Naive thymus-derived CD4-positive, alpha-beta T cell (primary cell): ENCODE data around the gene SLC35G6. TPM values are rescaled to one million over a fixed set of nuclear protein-coding genes. Genes with fewer than 3 reads are reported as not detected.

Experiments used
- ATAC-seq: fragments of 150-1000 bp; cut with Tn5 transposase; 2 replicates; pipeline ENCODE4 v1.10.0; 2021; ENCODE audit warnings: mild to moderate bottlenecking, moderate library complexity
- CTCF ChIA-PET: fragments of 350-600 bp; sonication (Branson Sonifier 250); formaldehyde crosslinking; loops from one replicate; lab custom pipeline; 2021; ENCODE audit warnings: antibody characterized with exemption; lab: Charles Lee
- POLR2A ChIA-PET: fragments of 350-600 bp; sonication (Branson Sonifier 250); formaldehyde crosslinking; loops from one replicate; lab custom pipeline; 2021; ENCODE audit warnings: antibody characterized with exemption, inconsistent platforms; lab: Charles Lee
- DNase-seq, 9 donors: peaks; one replicate each; pipeline versions ENCODE4 v3.0.0 to v3.0.0-alpha.2; 2020 to 2022; ENCODE audit warnings: mixed read lengths in 1 of 9
- H3K27ac ChIP-seq: one replicate; pipeline ENCODE4 v1.7.0; 2013; ENCODE audit warnings: mild to moderate bottlenecking, low read depth, low read length, moderate library complexity
- H3K27me3 ChIP-seq, 2 donors: one replicate each; pipeline ENCODE4 v1.7.0; 2013; ENCODE audit warnings: low read length in 2 of 2, mild to moderate bottlenecking in 2 of 2, moderate library complexity in 2 of 2; ENCODE audit not compliant: control insufficient read depth in 2 of 2, insufficient read depth in 2 of 2
- H3K36me3 ChIP-seq, 3 experiments: 1 replicate in 2 of 3; 2 replicates in 1 of 3; pipeline ENCODE4 v1.7.0; 2013; ENCODE audit warnings: low read length in 3 of 3, mild to moderate bottlenecking in 3 of 3, moderate library complexity in 1 of 3; ENCODE audit not compliant: insufficient read depth in 3 of 3, control insufficient read depth in 2 of 3
- H3K4me1 ChIP-seq, 2 donors: one replicate each; pipeline ENCODE4 v1.7.0; 2013; ENCODE audit warnings: low read length in 2 of 2, mild to moderate bottlenecking in 2 of 2, moderate library complexity in 1 of 2; ENCODE audit not compliant: control insufficient read depth in 2 of 2, insufficient read depth in 2 of 2
- H3K4me3 ChIP-seq: 2 replicates; pipeline ENCODE4 v1.7.0; 2013; ENCODE audit warnings: mild to moderate bottlenecking, low read length
- H3K9me3 ChIP-seq, 3 experiments: 1 replicate in 2 of 3; 2 replicates in 1 of 3; pipeline ENCODE4 v1.7.0; 2013; ENCODE audit warnings: low read length in 3 of 3; ENCODE audit not compliant: control insufficient read depth in 2 of 3
- H3K27ac Mint-ChIP-seq, 9 donors: one replicate each; pipeline ENCODE4 v1.8.0; 2020 to 2022; ENCODE audit warnings: mixed read lengths in 9 of 9, mild to moderate bottlenecking in 8 of 9, moderate library complexity in 5 of 9, inconsistent platforms in 2 of 9
- H3K27me3 Mint-ChIP-seq, 5 donors: one replicate each; pipeline ENCODE4 v1.8.0; 2021 to 2022; ENCODE audit warnings: mixed read lengths in 5 of 5, mild to moderate bottlenecking in 1 of 5
- H3K36me3 Mint-ChIP-seq, 5 donors: one replicate each; pipeline ENCODE4 v1.8.0; 2020 to 2022; ENCODE audit warnings: mixed read lengths in 5 of 5, mild to moderate bottlenecking in 3 of 5, inconsistent platforms in 1 of 5
- H3K4me1 Mint-ChIP-seq, 7 donors: one replicate each; pipeline ENCODE4 v1.8.0; 2020 to 2022; ENCODE audit warnings: mixed read lengths in 7 of 7, mild to moderate bottlenecking in 3 of 7, inconsistent platforms in 1 of 7
- H3K4me3 Mint-ChIP-seq, 10 donors: one replicate each; pipeline ENCODE4 v1.8.0; 2020 to 2022; ENCODE audit warnings: mild to moderate bottlenecking in 10 of 10, mixed read lengths in 10 of 10, moderate library complexity in 6 of 10, inconsistent platforms in 2 of 10
- H3K9me3 Mint-ChIP-seq, 11 donors: one replicate each; pipeline ENCODE4 v1.8.0; 2020 to 2022; ENCODE audit warnings: mixed read lengths in 11 of 11, mild to moderate bottlenecking in 4 of 11, inconsistent platforms in 1 of 11, moderate library complexity in 1 of 11
- intact Hi-C, 2 donors: fragments of 100-400 bp; cut with micrococcal nuclease; formaldehyde crosslinking; loops; one replicate each; pipeline ENCODE4 v1.15.1; 2023
- polyA plus RNA-seq, 2 donors: library from polyadenylated mRNA; unstranded; fragments of 300-500 nt; fragmentation: Illumina TruSeq; gene quantifications; one replicate each; pipeline ENCODE4 v1.2.3, GENCODE V29; 2021
- total RNA-seq, 6 experiments: library from RNA in 5 of 6; stranded (reverse) in 5 of 6; gene quantifications; 1 replicate in 5 of 6; 2 replicates in 1 of 6; pipeline ENCODE4 v1.2.3 and lab custom pipeline; 2021 to 2026

SLC35G6 gene
- total and polyA plus RNA-seq, 7 experiments from 2014 or later, result 0.16 TPM; not detected in 6

GRCh38 chr17:7448461-7448860, 32.8 kb upstream of the SLC35G6 start:
- H3K27me3 ChIP-seq, result peaks cover 5 to 17% of the 10 kb centered on the region in 2 donors
- Mint-ChIP-seq H3K9me3 (peaks cover 0 to 5% (median 0%) of the 10 kb centered on the region in 11 donors), H3K27ac (peak overlapping the region in 1 of 9 donors; percentile 2), H3K36me3 (peaks cover 0 to 37% (median 6%) of the 10 kb centered on the region in 5 donors), H3K4me1 (peaks cover 19 to 37% (median 29%) of the 10 kb centered on the region in 7 donors), H3K27me3 (peaks cover 24 to 38% (median 30%) of the 10 kb centered on the region in 5 donors), H3K4me3 (no peak overlapping the region)
- H3K27ac ChIP-seq, result no peak overlapping the region
- peaks cover 4 to 17% of the 10 kb centered on the region in 2 donors for H3K4me1 ChIP-seq
- CTCF ChIA-PET, result interaction anchor here (1.0 kb wide), 1 partner anchor 13 kb away, joined by 3 read pairs; the partner anchor contains the start of gene TMEM102
- no peaks in the 10 kb centered on the region for H3K9me3 ChIP-seq
- POLR2A ChIA-PET, result interaction anchor here (5.5 to 6.1 kb wide), 2 partner anchors 12 to 36 kb away, joined by 35 to 43 read pairs; partner anchors contain the start of genes POLR2A and TMEM102
- intact Hi-C loops, result no loop called here
- DNase-seq (no peak), ATAC-seq (no peak)
- no peak overlapping the region for H3K4me3 ChIP-seq
- H3K36me3 ChIP-seq, result no peaks in the 10 kb centered on the region

GRCh38 chr17:7459961-7460545, 21.2 kb upstream of the SLC35G6 start:
- CTCF ChIA-PET, result interaction anchor here (0.6 kb wide), 1 partner anchor 669 kb away, joined by 3 read pairs; no protein-coding TSS in a partner anchor
- Mint-ChIP-seq H3K9me3 (peaks cover 0 to 4% (median 0%) of the 10 kb centered on the region in 11 donors), H3K36me3 (peaks cover 0 to 25% (median 4%) of the 10 kb centered on the region in 5 donors), H3K27ac (peak overlapping the region in 1 of 9 donors; percentile 36), H3K4me3 (no peak overlapping the region), H3K27me3 (no peaks in the 10 kb centered on the region), H3K4me1 (peaks cover 4 to 31% (median 25%) of the 10 kb centered on the region in 7 donors)
- no peaks in the 10 kb centered on the region for H3K27me3 ChIP-seq
- intact Hi-C loops, result loop anchor here in 1 of 2 donors (5.0 kb wide), 1 partner anchor 68 kb away; the partner anchor contains the start of gene PLSCR3
- H3K4me3 ChIP-seq, result no peak overlapping the region
- DNase-seq, result no peak
- no peaks in the 10 kb centered on the region for H3K9me3 ChIP-seq
- no peak overlapping the region for H3K27ac ChIP-seq
- POLR2A ChIA-PET, result interaction anchor here (0.6 to 13.7 kb wide), 4 partner anchors 16 to 100 kb away, joined by 3 to 199 read pairs (median 12); partner anchors contain the start of genes POLR2A, SLC35G6 and ZBTB4
- peaks cover 0 to 29% (median 5%) of the 10 kb centered on the region in 3 experiments for H3K36me3 ChIP-seq
- H3K4me1 ChIP-seq, result peaks cover 8 to 9% of the 10 kb centered on the region in 2 donors
- ATAC-seq, result no peak

GRCh38 chr17:7460850-7461660, 20.2 kb upstream of the SLC35G6 start:
- intact Hi-C loops, result no loop called here
- CTCF ChIA-PET, result interaction anchor here (0.6 to 0.9 kb wide), 2 partner anchors 23 to 668 kb away, joined by 3 read pairs; no protein-coding TSS in a partner anchor
- Histone ChIP-seq H3K9me3 (no peaks in the 10 kb centered on the region), H3K27ac (no peak overlapping the region), H3K4me1 (peaks cover 8% of the 10 kb centered on the region in 2 donors), H3K27me3 (no peaks in the 10 kb centered on the region), H3K36me3 (peaks cover 0 to 36% (median 5%) of the 10 kb centered on the region in 3 experiments), H3K4me3 (no peak overlapping the region)
- POLR2A ChIA-PET, result interaction anchor here (0.6 to 13.7 kb wide), 5 partner anchors 15 to 44 kb away, joined by 3 to 199 read pairs (median 8); partner anchors contain the start of genes POLR2A, SLC35G6 and ZBTB4
- peaks cover 0 to 23% (median 4%) of the 10 kb centered on the region in 5 donors for H3K36me3 Mint-ChIP-seq
- ATAC-seq, result no peak
- no peaks in the 10 kb centered on the region for H3K27me3 Mint-ChIP-seq
- H3K9me3 Mint-ChIP-seq, result peaks cover 0 to 2% (median 0%) of the 10 kb centered on the region in 11 donors
- peak overlapping the region in 3 of 9 donors; percentile 18 to 84 (median 71) for H3K27ac Mint-ChIP-seq
- no peak overlapping the region for H3K4me3 Mint-ChIP-seq
- no peak for DNase-seq
- peaks cover 0 to 26% (median 19%) of the 10 kb centered on the region in 7 donors for H3K4me1 Mint-ChIP-seq

GRCh38 chr17:7462474-7463371, 18.5 kb upstream of the SLC35G6 start:
- intact Hi-C loops, result no loop called here
- H3K27ac Mint-ChIP-seq, result no peak overlapping the region
- no peak for ATAC-seq
- peaks cover 4 to 29% (median 11%) of the 10 kb centered on the region in 7 donors for H3K4me1 Mint-ChIP-seq
- Histone ChIP-seq H3K4me3 (no peak overlapping the region), H3K36me3 (peaks cover 0 to 53% (median 10%) of the 10 kb centered on the region in 3 experiments), H3K27me3 (no peaks in the 10 kb centered on the region), H3K9me3 (no peaks in the 10 kb centered on the region), H3K27ac (no peak overlapping the region), H3K4me1 (no peaks in the 10 kb centered on the region)
- H3K9me3 Mint-ChIP-seq, result peaks cover 0 to 2% (median 0%) of the 10 kb centered on the region in 11 donors
- H3K36me3 Mint-ChIP-seq, result peaks cover 0 to 22% (median 4%) of the 10 kb centered on the region in 5 donors
- DNase-seq, result no peak
- ChIA-PET CTCF (no interaction called here), POLR2A (interaction anchor here (1.0 to 13.7 kb wide), 4 partner anchors 13 to 98 kb away, joined by 3 to 199 read pairs (median 6); partner anchors contain the start of genes SENP3, SLC35G6 and ZBTB4)
- no peaks in the 10 kb centered on the region for H3K27me3 Mint-ChIP-seq
- H3K4me3 Mint-ChIP-seq, result no peak overlapping the region

- intact Hi-C loops, result no loop called here
- no peaks in the 10 kb centered on the region for H3K27me3 ChIP-seq
- CTCF ChIA-PET, result no interaction called here
- peaks cover 0 to 58% (median 10%) of the 10 kb centered on the region in 3 experiments for H3K36me3 ChIP-seq
- DNase-seq (no peak), ATAC-seq (no peak)
- H3K9me3 Mint-ChIP-seq, result peaks cover 0 to 2% (median 0%) of the 10 kb centered on the region in 11 donors
- no peaks in the 10 kb centered on the region for H3K4me1 ChIP-seq
- no peaks in the 10 kb centered on the region for H3K9me3 ChIP-seq
- H3K4me3 ChIP-seq, result no peak overlapping the region
- peaks cover 0 to 22% (median 4%) of the 10 kb centered on the region in 5 donors for H3K36me3 Mint-ChIP-seq
- H3K27ac Mint-ChIP-seq, result no peak overlapping the region
- H3K4me3 Mint-ChIP-seq, result no peak overlapping the region
- POLR2A ChIA-PET, result interaction anchor here (0.9 to 13.7 kb wide), 4 partner anchors 9 to 27 kb away, joined by 3 to 199 read pairs (median 6); partner anchors contain the start of genes SLC35G6 and ZBTB4
- no peaks in the 10 kb centered on the region for H3K27me3 Mint-ChIP-seq
- H3K27ac ChIP-seq, result no peak overlapping the region
- H3K4me1 Mint-ChIP-seq, result peaks cover 6 to 33% (median 11%) of the 10 kb centered on the region in 7 donors
Observed at GRCh38 chr17:7463372-7463846, 17.8 kb upstream of the SLC35G6 start.
